ENCODE measurements around the gene RNF151. TPM values are rescaled to one million over a fixed set of nuclear protein-coding genes. Genes with fewer than 3 reads are reported as not detected.

RNF151 gene
- total RNA-seq, 6 experiments from 2014 or later = not detected

DNA sequence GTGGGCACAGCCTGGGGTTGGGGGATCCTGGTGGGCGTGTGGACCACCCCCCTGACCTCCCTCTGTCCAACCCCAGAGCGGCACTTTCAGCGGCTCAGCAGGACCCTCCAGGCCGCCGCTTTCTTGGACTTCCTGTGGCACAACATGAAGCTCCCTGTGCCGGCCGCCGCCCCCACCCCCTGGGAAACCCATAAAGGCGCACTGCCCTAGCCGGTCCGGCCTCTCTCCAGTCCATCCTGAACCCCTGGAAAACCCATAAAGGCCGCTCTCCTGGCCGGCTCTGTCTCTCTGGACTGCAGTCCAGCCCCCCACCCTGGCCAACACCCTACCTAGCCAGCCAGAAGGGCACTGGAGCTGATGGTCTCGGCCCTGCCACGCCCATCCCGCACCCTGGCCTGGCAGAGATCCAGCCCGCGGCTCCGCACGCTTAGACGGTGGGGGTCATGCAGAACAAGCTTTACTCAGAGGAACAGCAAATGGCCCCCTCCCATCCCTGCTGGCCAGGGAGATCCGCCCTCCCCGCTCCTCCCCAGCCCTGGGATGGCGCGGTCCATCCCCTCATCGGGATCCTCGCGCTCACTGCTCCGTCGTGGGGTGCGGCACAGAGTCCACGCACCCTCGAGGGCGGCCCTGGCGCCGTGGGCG is 11.9 kb downstream of the RNF151 start:
- H3K9me3 ChIP-seq = no peaks in the 10 kb centered on the region
- DNase-seq (no peak), ATAC-seq (no peak)
- peaks cover 0 to 10% (median 3%) of the 10 kb centered on the region in 4 donors for H3K4me1 ChIP-seq
- no peak for TF ChIP-seq POLR2A (IDR thresholded peaks at IDR 0.05)
- TF ChIP-seq, protein P1, sequence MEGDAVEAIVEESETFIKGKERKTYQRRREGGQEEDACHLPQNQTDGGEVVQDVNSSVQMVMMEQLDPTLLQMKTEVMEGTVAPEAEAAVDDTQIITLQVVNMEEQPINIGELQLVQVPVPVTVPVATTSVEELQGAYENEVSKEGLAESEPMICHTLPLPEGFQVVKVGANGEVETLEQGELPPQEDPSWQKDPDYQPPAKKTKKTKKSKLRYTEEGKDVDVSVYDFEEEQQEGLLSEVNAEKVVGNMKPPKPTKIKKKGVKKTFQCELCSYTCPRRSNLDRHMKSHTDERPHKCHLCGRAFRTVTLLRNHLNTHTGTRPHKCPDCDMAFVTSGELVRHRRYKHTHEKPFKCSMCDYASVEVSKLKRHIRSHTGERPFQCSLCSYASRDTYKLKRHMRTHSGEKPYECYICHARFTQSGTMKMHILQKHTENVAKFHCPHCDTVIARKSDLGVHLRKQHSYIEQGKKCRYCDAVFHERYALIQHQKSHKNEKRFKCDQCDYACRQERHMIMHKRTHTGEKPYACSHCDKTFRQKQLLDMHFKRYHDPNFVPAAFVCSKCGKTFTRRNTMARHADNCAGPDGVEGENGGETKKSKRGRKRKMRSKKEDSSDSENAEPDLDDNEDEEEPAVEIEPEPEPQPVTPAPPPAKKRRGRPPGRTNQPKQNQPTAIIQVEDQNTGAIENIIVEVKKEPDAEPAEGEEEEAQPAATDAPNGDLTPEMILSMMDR (IDR thresholded peaks at IDR 0.05) = no peak
- H3K27me3 ChIP-seq = no peaks in the 10 kb centered on the region
- no peak overlapping the region for H3K27ac ChIP-seq
- intact Hi-C loops (cut with DNase I) = no loop called here
- H3K36me3 ChIP-seq = peaks cover 0 to 33% (median 10%) of the 10 kb centered on the region in 4 donors
- no peak overlapping the region for H3K4me3 ChIP-seq
- 70% methylated on average over 4 of the region's 37 CpGs for WGBS (ENCODE audit: insufficient coverage, low coverage, low lambda C conversion rate, missing lambda C conversion rate)

DNA sequence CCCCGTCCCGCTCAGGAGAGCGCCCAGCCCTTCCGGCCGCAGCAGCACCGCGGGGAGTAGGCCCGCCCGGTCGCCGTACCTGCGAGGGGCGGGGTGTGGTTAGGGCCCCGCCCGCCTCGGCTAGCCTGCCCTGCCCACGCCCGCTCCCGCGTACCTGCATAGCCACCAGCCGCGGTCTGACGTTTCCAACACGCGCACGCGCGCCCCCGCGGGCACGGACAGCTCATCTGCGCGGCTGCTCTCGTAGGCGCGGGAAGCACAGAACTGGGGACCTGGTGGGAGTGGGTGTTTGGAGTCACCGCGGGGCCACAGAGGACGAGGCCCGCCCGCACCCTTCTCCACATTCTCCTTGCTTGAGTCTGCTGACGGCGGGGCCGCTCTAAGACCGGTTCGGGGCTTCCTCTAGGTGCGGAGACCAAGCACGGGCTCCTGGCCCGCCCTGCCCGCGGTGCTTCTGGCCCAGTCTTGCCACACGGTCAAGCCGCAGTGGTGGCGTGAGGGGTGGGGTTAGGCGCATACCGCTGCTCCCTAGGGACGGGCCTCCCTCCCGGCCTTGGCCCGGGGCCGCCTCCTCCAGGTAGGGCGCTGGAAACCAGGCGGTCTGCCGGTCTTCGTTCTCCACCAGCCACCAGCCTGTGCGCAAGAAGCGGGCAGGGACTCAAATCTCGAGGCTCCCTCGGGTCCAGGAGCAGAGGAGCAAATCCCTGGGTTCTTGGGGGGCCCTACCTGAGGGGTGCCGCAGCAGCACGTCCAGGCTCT is 12.8 kb downstream of the RNF151 start:
- WGBS (ENCODE audit: insufficient coverage, low coverage, low lambda C conversion rate, missing lambda C conversion rate) = 28% methylated on average over 6 of the region's 70 CpGs
- intact Hi-C loops (cut with DNase I) = no loop called here
- no peak overlapping the region for H3K27ac ChIP-seq
- no peak for TF ChIP-seq POLR2A (IDR thresholded peaks at IDR 0.05)
- TF ChIP-seq, protein P1 (IDR thresholded peaks at IDR 0.05) = no peak
- no peaks in the 10 kb centered on the region for H3K9me3 ChIP-seq
- peaks cover 0 to 10% (median 3%) of the 10 kb centered on the region in 4 donors for H3K4me1 ChIP-seq
- H3K36me3 ChIP-seq = peaks cover 0 to 31% (median 10%) of the 10 kb centered on the region in 4 donors
- no peak overlapping the region for H3K4me3 ChIP-seq
- DNase-seq (no peak), ATAC-seq (no peak)
- no peaks in the 10 kb centered on the region for H3K27me3 ChIP-seq

DNA sequence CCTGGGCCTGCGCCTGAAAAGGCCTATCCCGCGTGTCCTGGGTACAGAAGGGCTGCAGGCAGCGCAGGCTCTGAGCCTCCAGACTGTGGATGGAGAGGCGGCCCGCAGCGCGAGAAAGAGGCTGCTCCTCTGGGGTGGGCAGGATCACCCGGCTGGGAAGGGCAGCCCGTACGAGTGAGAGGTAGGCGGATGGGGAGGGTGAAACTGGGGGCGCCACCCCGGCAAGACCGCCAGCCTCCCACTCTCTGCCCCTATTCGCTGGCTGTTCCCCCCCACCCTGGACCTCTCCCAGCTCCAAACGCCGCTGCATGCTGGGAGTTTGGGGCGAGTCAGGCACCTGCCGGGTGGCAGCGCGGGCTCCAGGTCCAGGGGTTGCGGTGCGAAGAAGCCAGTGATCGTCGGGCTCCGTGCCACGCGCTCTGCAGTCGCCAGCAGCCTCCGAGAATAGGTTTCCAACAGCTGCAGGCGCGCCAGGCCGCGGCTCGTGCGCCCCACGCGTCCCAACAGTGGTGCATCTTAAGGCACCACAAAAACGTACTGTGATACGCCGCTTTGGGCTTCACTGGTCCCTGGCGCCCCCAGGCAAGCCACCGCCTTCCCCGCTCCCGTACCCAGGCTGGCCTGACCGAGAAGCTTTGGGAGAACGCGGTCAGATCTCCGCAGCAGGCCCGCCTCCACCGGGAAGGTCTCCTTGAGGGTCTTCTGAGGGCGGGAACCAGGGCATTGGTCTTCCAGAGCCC is 13.5 kb downstream of the RNF151 start:
- intact Hi-C loops (cut with DNase I) = no loop called here
- Histone ChIP-seq H3K36me3 (peaks cover 0 to 27% (median 10%) of the 10 kb centered on the region in 4 donors), H3K4me1 (peaks cover 0 to 16% (median 8%) of the 10 kb centered on the region in 4 donors), H3K27me3 (no peaks in the 10 kb centered on the region), H3K9me3 (no peaks in the 10 kb centered on the region), H3K4me3 (no peak overlapping the region), H3K27ac (no peak overlapping the region)
- TF ChIP-seq, protein P1 (IDR thresholded peaks at IDR 0.05) = no peak
- no peak for TF ChIP-seq POLR2A (IDR thresholded peaks at IDR 0.05)
- ATAC-seq (no peak), DNase-seq (no peak)
- WGBS (ENCODE audit: insufficient coverage, low coverage, low lambda C conversion rate, missing lambda C conversion rate) = 52% methylated on average over 3 of the region's 53 CpGs

DNA sequence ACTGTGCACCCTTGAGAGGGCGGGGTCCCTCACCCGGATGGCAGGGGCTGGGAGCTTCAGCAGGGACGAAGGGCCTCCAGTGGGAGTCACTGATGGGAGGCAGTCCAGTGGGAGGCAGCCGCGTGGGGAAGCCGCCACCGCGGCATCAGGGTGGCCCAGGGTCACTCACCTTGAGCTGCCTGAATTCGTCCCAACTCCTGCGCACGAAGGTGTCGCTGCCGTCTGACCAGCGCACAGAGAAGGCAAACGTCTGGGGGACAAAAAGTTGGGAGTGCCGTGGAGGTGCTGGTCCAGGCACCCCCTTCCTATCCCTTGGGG is 14.1 kb downstream of the RNF151 start:
- WGBS (ENCODE audit: insufficient coverage, low coverage, low lambda C conversion rate, missing lambda C conversion rate) = 47% methylated on average over 5 of the region's 16 CpGs
- Histone ChIP-seq H3K4me1 (peaks cover 0 to 18% (median 8%) of the 10 kb centered on the region in 4 donors), H3K9me3 (no peaks in the 10 kb centered on the region), H3K4me3 (no peak overlapping the region), H3K27ac (no peak overlapping the region), H3K27me3 (no peaks in the 10 kb centered on the region), H3K36me3 (peaks cover 0 to 27% (median 7%) of the 10 kb centered on the region in 4 donors)
- intact Hi-C loops (cut with DNase I) = no loop called here
- no peak for DNase-seq
- ATAC-seq = no peak
- no peak for TF ChIP-seq POLR2A (IDR thresholded peaks at IDR 0.05)
- TF ChIP-seq, protein P1 (IDR thresholded peaks at IDR 0.05) = no peak

All from right lobe of liver (tissue), 6 donors.